CD4-positive, alpha-beta T cell treated with Interleukin-2 at 100 ng/mL for 4 hours (primary cell): ENCODE measurements around the gene PRLR.

Source experiments
- DNase-seq: peaks from one replicate; pipeline ENCODE4 v3.0.0-alpha.2; 2020; ENCODE audit warnings: low spot score

Gene PRLR

DNA sequence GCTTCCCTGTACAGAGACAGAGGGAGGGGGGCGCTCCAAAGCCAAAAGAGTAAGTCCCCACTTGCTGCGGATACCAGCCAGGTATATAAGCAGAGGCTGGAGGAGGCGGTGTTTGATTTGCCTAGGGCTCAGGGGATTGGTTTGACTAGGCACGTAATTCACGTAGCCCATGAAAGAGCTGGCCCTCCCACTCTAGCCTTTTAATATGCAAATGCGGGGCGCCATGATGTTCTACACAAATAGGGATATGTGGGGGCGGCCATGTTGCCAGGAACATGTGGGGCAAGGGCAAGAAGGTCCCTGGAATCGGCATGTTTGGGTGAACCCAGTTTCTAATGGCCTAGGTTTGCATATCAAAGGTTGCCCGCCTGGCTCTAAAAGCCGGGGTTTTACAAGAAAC lies 3.3 kb upstream of the PRLR start:
- no peak for DNase-seq

GRCh38 chr5:35233121-35233520 lies 2.8 kb upstream of the PRLR start:
- DNase-seq: no peak

DNA sequence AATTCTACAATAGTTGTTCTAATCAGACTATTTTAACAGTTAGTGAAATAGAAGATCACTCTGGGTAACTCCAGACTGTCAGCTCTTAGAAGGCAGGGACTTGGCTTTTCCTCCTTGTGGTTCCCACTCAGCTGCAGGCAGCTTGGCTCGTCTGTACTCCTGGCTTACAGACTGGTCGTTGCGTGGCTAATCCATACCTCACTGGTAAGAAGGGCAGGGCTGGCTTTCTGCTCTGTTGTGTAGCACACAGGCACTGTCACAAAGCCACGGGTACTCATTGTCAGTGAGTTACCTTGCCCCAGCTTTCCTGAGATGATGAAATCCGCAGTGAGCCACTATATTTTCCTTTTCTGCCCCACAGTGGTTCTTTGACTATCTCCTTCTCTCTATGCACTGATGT lies 1.8 kb upstream of the PRLR start:
- no peak for DNase-seq

DNA sequence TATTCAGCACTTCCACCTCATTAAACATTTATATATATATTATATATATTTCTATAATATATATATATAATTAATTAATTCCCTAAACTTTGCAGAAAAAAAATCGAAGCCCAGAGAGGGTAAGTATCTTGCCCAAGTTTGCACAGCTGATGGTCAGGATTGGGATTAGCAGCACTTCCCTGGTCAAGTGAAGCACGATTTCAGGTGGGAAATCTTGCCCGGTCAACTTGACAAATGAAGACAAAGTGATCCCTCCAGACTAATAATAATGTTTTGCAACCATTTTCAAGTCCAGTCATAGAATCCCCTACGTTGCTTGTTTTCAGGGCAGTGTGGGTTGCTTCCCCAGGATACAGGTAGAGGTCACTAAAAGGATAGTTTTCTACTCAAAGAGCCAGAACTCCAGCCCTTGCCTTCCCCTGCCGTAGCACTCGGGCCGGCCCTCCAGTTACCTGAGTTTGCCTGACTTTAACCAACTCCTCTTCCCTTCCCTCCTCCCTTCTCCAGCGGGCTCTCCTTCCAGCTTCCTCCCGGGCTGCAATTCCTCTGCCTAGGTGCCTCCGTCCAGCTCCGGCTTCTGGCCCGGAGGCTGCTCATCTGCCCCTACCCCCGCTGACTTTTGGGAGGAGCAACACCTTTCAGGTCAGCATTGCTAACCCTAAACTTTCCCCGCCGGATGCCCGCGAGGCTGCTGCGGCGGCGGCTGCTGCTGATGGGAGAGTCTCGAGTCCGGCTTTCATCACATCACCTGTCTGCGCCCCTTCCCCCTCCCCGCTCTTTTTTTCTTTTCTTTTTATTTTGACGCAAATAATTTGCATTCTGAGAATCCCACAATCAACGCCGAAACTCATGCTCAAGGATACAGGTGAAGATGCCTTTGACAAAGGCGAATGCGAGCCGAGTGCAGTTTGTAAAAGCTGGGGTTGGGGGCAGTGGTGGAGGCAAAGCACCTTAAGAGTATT lies 930 bp downstream of the PRLR start:
- no peak for DNase-seq

DNA sequence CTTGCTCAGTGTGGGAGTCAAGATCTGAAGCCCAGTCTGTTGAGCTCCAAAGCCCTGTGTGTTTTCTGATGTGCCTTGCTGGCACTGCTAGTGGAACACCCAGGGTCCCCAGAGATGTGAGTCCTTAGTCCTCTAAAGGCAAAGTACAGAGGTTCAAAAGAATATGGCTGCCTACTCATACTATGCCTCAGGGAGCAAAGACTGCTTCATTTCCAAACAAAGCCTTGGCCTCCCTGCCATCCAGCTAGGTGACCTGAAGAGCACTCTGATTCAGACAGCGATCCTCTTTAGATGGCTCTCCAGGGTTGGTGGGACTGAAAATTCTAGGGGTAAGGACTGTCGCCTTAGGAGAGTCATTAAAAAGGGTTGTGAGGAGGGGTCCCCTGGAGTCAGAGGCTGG lies 2.0 kb downstream of the PRLR start:
- no peak for DNase-seq

DNA sequence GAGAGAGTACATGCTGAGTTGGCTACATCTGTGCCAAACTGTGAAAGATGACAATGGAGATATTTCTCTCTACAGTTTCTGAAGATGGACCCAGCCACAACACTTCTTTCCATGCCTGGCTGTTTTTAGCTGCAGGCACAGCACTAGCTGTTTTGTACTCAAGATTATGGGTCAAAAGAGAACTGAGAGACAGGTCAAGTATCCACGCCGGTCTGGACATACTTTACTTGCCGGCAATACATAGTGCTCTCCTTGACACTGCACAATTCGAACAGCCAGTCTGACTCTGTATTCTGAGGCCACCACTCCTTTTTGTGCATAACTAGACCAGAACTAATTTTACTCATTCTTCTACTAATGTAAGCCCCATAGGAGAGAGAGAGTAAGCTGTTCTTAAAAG lies 2.6 kb downstream of the PRLR start:
- DNase-seq: no peak

DNA sequence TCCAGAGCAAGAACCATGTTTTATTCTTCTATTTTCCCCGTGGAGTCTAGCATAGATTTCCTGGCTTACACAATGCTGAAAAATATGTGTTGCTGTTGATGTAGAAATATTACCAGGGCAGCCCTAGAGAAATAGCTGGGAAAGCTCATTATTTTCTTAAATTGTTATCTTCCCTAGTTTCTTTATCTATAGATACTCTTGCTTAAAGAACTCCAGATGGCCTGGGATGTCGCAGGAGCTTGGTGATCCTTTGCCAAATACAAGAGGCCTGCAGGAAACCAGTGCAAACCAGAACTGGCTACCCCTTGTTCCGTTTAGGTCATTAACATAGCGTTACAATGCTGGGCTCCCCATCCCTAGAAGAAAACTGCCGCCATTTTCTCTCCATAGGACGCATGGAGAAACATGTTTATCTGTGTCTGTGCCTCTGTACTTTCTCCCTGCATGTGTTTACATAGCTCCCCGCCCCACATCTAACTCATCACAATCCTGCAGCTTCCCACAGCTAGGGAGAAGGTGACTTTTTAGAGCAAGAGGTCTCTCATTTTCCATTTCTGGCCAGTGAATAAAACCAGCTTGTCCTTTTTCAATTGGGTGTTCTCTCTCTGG lies 6.4 kb downstream of the PRLR start:
- no peak for DNase-seq

DNA sequence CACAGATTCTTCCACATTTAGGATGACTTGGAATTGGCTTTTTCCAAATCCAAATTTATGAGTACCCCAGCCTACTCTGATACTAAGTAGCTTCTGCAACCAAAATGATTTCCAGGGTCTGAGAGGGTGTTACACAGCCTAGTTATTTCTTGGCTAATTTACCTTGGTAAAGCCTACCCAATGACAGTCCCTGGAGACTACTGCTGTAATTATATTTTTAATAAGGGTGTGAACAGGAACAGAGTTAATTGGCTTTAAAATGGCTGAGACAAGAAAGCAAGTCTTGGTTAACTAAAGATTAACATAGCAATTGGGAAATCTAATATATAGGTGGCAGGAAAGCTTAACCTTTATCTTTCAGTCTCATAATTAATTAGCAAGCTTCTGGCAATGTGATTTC lies 9.3 kb downstream of the PRLR start:
- no peak for DNase-seq

GRCh38 chr5:35218981-35219380 lies 11.3 kb downstream of the PRLR start:
- no peak for DNase-seq

- no peak for DNase-seq
Observed at GRCh38 chr5:35214051-35214450, 16.2 kb downstream of the PRLR start.

GRCh38 chr5:35213608-35214007 lies 16.7 kb downstream of the PRLR start:
- DNase-seq: no peak

DNA sequence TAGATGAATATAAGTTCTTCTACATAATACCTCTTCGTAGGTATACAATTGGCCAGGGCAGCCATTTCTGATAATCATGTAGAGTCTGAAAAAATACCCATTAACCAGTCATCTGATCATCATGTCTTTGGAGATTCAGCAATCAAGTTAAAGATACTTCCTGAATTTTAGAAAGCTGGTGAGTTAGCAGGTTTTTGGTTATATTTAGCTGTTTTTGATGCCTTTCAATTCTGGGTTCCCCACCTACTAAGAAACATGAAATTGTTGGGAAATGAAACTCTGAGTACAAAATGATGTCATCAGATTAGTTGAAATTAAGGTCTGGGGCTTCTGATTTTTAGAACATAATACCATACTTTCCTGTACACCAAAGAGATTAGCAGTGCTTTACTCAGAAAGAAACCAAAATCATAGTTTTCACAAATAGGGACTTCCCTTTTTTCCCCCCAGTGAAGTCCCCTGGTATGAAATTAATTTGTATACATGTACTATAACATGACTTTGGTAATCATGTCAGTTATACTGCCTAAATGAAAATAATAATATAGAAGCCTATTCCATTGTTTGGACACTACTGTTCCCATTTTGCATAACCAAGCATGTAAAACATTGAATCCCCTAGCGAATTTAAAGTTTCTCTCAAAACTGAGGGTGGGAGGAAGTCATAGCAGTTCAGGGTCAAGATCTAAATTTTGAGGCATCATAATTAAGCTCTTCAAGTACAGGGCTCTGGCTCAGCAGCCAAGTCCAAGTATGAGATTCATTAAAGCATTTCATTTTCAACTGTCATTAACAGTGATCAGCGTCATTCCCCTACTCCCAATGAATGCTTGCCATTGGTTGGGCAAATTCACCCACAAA lies 17.9 kb downstream of the PRLR start:
- no peak for DNase-seq

- no peak for DNase-seq
Observed at GRCh38 chr5:35209862-35210261, 20.4 kb downstream of the PRLR start.

- no peak for DNase-seq
Observed at GRCh38 chr5:35205606-35206005, 24.7 kb downstream of the PRLR start.

DNA sequence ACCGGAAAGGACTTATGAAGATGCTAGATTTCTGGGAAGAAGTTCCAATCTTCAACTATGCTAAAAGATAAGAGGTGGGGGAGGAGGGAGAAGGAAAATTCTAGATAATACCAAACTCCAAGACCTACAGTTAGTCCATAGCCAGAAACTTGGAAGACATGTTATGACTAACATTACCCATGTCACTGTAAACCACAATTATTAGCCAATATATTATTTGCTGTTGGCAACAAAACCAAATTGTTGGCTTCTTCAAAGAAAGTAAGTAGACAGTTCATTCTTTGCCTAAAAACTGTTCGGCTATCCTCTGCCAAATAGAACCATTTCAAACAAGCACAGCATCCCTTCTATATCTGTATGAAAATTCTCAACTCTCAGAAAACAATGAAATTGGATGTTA lies 25.1 kb downstream of the PRLR start:
- no peak for DNase-seq

- no peak for DNase-seq
Observed at GRCh38 chr5:35203403-35203802, 26.9 kb downstream of the PRLR start.

- peak; percentile 15 for DNase-seq
Observed at GRCh38 chr5:35202319-35203111, 27.8 kb downstream of the PRLR start.

- no peak for DNase-seq
Observed at GRCh38 chr5:35201291-35201690, 29.0 kb downstream of the PRLR start.

DNA sequence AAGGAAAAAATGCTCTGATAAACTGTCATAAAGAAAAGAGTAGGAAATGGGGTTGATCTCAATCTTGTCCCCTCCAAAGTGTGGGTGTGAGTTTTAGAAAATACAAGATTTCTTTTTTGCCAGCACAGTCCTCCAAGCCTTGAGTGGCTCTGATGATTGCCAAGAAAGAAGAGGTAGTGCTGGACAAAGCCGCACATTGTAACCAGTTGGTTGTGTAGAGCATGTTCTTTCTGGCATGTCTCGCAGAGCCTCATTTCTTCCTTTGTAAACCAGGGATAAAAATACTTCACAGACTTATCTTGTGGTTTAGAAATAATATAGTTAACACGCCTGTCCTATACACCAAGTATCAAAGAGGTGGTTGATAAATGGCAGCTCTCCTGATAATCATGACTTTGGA lies 30.4 kb downstream of the PRLR start:
- no peak for DNase-seq

DNA sequence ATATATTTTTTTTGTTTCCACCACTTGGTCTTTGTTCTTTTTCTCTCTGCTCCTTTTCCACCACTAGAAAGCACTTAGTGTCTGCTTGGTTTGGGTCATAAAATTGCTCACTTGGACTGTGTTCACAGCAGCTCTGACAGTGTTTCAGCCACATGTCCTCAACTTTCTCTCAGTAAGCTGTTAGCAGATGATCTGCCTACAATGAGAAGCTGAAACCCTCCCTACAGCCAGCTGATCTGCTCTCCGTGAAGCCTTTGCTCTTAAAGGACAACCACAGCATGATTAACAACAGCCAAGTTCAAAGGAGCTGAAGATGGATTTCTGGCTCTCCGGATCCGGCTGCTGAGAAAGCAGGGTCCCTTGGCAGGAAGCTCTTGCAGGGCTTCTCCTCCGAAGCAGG lies 31.6 kb downstream of the PRLR start:
- no peak for DNase-seq

GRCh38 chr5:35198075-35198474 lies 32.2 kb downstream of the PRLR start:
- no peak for DNase-seq

DNA sequence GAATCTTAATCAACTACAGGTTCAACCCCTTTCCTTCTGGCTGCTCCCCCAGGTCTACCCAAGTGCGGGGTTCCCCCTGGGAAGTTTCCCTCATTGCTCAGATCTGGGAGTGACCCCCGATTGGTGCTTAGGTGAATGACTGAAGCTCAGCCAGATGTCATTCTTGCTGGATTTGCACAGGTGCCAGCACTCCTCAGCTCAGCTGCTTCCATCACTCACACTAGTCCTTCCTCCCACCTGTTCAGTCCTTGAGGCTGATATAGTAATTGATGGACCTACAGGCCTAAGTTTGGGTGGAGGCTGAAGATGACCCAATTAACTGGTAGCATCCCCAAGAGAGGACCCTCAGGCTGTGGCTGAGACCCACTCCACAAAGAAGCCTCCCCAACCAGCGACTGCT lies 32.9 kb downstream of the PRLR start:
- no peak for DNase-seq
